Spleen (tissue), 7 donors: ENCODE measurements around the gene CSMD2.

Experiments
- POLR2AphosphoS5 ChIP-seq, 3 donors: sonication (generic); formaldehyde crosslinking; IDR thresholded peaks; one replicate each; pipeline ENCODE4 v1.5.1; 2017; ENCODE audit warnings: antibody characterized with exemption in 3 of 3
- TF ChIP-seq, protein P1 (sequence below), 11 experiments: fragments of 200-600 bp in 7 of 11; fragments of 450-650 bp in 4 of 11; sonication (generic) in 4 of 11; IDR thresholded peaks in 8 of 11; conservative IDR thresholded peaks in 3 of 11; 1 replicate in 7 of 11; 2 replicates in 4 of 11; pipeline versions ENCODE4 v1.4.0 to v1.8.0; 2016 to 2021; ENCODE audit warnings: antibody characterized with exemption in 11 of 11, inconsistent platforms in 4 of 11, mild to moderate bottlenecking in 1 of 11
- donor health status: DM: no; HTN: no; CAD: no; lungs with moderate emphysema.
- donor health status: DM: no; HTN: no; CAD: no.
- donor health status: DM: no; HTN: no; CAD: no.

DNA sequence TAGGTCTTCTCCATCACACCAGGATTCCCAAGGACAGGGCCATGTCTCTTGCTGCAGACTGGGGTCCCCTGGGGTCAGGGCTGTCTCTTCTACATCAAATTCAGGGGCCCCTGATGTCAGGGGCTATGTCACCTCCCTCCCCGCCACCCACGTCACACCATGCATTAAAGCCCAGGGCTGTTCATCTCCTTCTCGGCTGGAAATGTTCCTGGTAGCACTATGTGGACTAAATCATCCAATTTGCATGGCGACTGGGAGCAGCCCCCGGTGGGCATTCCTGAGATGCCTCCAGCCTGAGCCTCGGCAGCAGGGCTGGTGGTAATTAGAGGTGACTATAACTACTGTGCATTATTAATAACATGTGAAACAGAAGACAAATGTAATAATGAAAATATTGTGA is 452.8 kb downstream of the CSMD2 start:
- no peak for TF ChIP-seq POLR2AphosphoS5 (IDR thresholded peaks at IDR 0.05)
- TF ChIP-seq, protein P1, sequence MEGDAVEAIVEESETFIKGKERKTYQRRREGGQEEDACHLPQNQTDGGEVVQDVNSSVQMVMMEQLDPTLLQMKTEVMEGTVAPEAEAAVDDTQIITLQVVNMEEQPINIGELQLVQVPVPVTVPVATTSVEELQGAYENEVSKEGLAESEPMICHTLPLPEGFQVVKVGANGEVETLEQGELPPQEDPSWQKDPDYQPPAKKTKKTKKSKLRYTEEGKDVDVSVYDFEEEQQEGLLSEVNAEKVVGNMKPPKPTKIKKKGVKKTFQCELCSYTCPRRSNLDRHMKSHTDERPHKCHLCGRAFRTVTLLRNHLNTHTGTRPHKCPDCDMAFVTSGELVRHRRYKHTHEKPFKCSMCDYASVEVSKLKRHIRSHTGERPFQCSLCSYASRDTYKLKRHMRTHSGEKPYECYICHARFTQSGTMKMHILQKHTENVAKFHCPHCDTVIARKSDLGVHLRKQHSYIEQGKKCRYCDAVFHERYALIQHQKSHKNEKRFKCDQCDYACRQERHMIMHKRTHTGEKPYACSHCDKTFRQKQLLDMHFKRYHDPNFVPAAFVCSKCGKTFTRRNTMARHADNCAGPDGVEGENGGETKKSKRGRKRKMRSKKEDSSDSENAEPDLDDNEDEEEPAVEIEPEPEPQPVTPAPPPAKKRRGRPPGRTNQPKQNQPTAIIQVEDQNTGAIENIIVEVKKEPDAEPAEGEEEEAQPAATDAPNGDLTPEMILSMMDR (IDR thresholded peaks at IDR 0.05 in 8 of 11, conservative IDR thresholded peaks at IDR 0.05 in 3 of 11): no peak
